ENCODE measurements around the gene GLA.

Gene GLA

DNA sequence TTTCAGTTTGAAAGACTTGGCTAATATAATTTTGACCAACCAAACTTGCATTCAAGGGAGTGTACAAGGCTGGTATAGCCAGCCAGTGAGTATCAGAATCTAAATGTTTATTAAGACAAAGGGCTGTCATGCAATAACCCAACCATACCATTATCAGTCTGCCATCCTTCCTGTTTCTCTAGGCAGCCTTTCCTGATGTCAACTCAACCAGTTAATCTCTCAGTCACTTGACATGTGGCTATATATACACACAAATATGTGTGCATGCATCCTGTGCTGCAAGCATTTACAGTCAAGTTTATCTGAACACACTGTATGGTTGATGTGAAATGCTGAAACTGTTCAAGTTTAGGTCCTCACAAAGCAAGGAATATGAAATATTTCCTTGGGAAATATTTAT is 38.9 kb downstream of the GLA start:
- no peaks in the 10 kb centered on the region for H3K36me3 ChIP-seq (ENCODE audit: control insufficient read depth, insufficient read depth, low read length)
- no peaks in the 10 kb centered on the region for H3K9me3 ChIP-seq (ENCODE audit: control insufficient read depth, low read length)
- no peaks in the 10 kb centered on the region for H3K27me3 ChIP-seq (ENCODE audit: control insufficient read depth, insufficient read depth, low read length)
- H3K4me3 ChIP-seq (ENCODE audit: low read length), result no peak overlapping the region
- no peak overlapping the region for H3K9ac ChIP-seq (ENCODE audit: low read length)
- no peaks in the 10 kb centered on the region for H3K4me1 ChIP-seq (ENCODE audit: control insufficient read depth, insufficient read depth, low read length)

DNA sequence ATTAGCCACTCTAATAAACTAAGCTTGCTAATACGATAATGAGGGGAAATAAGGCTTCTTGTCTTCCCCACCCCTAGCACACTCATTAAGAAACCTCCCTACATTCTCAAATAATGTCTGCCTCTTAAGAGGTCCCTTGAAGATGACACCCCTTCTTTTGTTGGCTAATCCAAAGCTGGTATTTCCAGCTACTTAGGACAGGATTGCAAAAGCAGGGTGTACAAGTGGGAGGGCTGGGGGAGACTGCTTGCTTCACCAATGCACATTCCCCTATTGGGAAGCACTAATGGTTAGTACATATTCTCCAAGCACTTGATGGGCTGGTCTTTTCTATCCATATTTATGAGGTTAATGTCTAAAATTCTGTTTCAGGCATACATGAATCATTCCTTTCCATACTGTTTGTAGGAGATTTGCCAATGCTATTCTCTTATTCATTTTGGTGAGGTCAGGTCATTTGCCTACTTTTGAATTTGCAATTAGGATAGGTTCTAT is 42.4 kb downstream of the GLA start:
- H3K9me3 ChIP-seq (ENCODE audit: control insufficient read depth, low read length), result no peaks in the 10 kb centered on the region
- H3K9ac ChIP-seq (ENCODE audit: low read length), result no peak overlapping the region
- no peaks in the 10 kb centered on the region for H3K4me1 ChIP-seq (ENCODE audit: control insufficient read depth, insufficient read depth, low read length)
- no peaks in the 10 kb centered on the region for H3K36me3 ChIP-seq (ENCODE audit: control insufficient read depth, insufficient read depth, low read length)
- H3K4me3 ChIP-seq (ENCODE audit: low read length), result no peak overlapping the region
- no peaks in the 10 kb centered on the region for H3K27me3 ChIP-seq (ENCODE audit: control insufficient read depth, insufficient read depth, low read length)

DNA sequence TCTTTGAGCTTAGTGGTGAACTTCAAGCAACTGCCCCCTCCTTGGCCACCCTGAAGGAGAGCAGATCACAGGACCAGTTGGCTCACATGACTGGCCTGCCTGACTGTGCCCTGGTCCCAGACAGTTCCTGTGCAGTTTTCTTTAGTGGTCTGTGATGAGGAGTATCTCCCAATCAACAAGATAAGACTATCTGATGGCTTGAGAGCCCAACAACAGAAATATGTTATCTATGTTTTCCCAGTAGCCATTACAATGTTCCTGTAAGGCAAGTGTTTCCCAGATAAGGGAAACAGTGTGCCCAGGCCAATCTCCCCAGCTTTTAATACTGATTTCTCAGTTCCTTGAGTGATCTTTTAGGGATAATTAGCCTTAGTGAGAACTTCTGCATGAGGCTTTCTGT is 45.0 kb downstream of the GLA start:
- Histone ChIP-seq H3K4me1 (ENCODE audit: control insufficient read depth, insufficient read depth, low read length) (no peaks in the 10 kb centered on the region), H3K36me3 (ENCODE audit: control insufficient read depth, insufficient read depth, low read length) (no peaks in the 10 kb centered on the region)

DNA sequence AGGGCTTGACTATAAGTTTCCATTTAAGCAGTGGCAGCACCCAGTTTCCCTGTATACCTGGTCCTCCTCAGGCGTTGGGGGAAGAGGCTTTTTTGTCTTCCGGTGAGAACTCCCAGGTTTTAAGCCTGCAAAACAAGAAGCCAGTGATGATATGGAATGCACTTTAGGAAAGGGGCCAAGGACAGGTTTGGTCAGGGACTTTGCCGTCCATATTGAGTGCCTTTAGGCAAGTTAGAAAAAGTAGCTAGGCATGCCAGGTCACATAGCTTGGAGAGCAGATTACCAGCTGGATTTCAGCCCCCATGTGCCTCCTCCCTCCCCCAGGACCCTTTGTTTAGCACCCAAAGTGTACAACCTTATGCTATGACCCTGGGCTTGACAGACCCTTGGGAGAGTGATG is 45.6 kb downstream of the GLA start:
- H3K9ac ChIP-seq (ENCODE audit: low read length), result no peak overlapping the region
- H3K27me3 ChIP-seq (ENCODE audit: control insufficient read depth, insufficient read depth, low read length), result no peaks in the 10 kb centered on the region
- no peaks in the 10 kb centered on the region for H3K36me3 ChIP-seq (ENCODE audit: control insufficient read depth, insufficient read depth, low read length)
- H3K4me1 ChIP-seq (ENCODE audit: control insufficient read depth, insufficient read depth, low read length), result no peaks in the 10 kb centered on the region
- H3K4me3 ChIP-seq (ENCODE audit: low read length), result no peak overlapping the region
- H3K9me3 ChIP-seq (ENCODE audit: control insufficient read depth, low read length), result no peaks in the 10 kb centered on the region

More for the DNA sequence above, 45.0 kb downstream of the GLA start:
- Histone ChIP-seq H3K4me3 (ENCODE audit: low read length) (no peak overlapping the region), H3K9ac (ENCODE audit: low read length) (no peak overlapping the region), H3K27me3 (ENCODE audit: control insufficient read depth, insufficient read depth, low read length) (no peaks in the 10 kb centered on the region), H3K9me3 (ENCODE audit: control insufficient read depth, low read length) (no peaks in the 10 kb centered on the region)

DNA sequence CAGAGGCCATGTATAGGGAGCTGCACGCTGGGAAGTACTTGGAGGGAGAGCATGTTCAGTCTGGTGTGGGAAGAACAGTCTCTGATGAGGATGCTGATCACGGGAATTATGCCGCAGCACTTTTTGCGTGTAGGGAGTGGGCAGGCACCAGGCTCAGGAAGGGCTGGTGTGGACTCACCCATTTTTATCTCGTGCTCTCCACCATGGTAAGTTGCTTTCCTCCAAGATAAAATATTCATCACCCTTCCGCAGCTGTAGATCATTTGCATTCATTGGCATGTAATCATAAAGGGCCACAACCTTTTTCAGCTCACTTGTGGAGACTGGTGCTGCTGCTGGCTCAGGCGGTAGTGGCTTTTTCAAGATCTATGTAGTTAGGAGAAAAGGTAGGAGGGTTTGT is 47.3 kb downstream of the GLA start:
- H3K36me3 ChIP-seq (ENCODE audit: control insufficient read depth, insufficient read depth, low read length), result no peaks in the 10 kb centered on the region
- no peak overlapping the region for H3K4me3 ChIP-seq (ENCODE audit: low read length)
- no peak overlapping the region for H3K9ac ChIP-seq (ENCODE audit: low read length)
- H3K4me1 ChIP-seq (ENCODE audit: control insufficient read depth, insufficient read depth, low read length), result no peaks in the 10 kb centered on the region
- H3K27me3 ChIP-seq (ENCODE audit: control insufficient read depth, insufficient read depth, low read length), result no peaks in the 10 kb centered on the region
- no peaks in the 10 kb centered on the region for H3K9me3 ChIP-seq (ENCODE audit: control insufficient read depth, low read length)

DNA sequence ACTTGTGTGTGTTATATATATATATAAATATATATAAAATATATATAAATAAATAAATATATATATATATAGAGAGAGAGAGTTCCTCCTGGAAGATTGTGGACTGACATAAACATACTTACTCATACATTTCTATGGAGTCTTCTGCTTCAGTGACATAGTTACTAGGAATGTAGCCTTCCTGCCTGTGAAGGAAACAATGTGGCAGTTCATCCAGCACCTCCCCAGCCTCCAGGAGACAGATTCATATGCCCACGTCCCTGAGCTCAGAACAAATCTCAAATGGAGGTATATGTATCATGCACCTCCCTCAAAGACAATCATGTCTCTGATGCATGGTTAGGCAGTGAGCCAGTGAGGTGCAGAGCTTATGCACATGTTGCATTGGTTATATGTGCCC is 47.8 kb downstream of the GLA start:
- Histone ChIP-seq H3K9me3 (ENCODE audit: control insufficient read depth, low read length) (no peaks in the 10 kb centered on the region), H3K9ac (ENCODE audit: low read length) (no peak overlapping the region), H3K36me3 (ENCODE audit: control insufficient read depth, insufficient read depth, low read length) (no peaks in the 10 kb centered on the region), H3K27me3 (ENCODE audit: control insufficient read depth, insufficient read depth, low read length) (no peaks in the 10 kb centered on the region), H3K4me1 (ENCODE audit: control insufficient read depth, insufficient read depth, low read length) (no peaks in the 10 kb centered on the region), H3K4me3 (ENCODE audit: low read length) (no peak overlapping the region)

DNA sequence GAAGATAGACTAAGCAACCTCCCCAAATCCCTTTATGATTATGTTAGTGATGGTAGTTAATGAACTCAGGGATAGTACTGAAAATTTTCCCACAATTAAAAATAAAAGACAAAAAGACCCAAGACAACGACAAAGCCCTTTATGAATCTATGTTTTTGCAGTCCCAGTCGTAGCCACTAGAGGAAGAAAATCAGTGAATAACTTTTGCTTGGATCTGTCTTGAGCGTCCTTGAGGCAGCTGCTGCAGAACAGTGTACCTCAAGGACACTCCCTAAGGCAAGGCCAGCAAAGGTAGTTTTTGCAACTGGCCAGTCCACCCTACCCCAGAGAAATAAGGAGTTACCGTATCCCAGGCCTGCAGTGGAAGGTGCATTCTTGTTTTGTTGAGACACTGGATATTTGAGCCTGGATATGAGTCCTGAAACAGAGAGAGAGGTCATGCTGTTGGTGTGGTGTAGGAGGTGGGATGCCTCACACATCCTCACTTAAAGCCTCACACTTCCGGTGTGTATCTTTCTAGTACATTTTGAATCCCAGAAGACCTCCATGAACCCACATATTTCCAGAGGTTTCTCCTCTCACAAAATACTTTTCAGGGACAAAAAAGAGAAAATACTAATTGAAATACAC is 50.4 kb downstream of the GLA start:
- Histone ChIP-seq H3K27me3 (ENCODE audit: control insufficient read depth, insufficient read depth, low read length) (no peaks in the 10 kb centered on the region), H3K36me3 (ENCODE audit: control insufficient read depth, insufficient read depth, low read length) (no peaks in the 10 kb centered on the region), H3K9me3 (ENCODE audit: control insufficient read depth, low read length) (no peaks in the 10 kb centered on the region), H3K9ac (ENCODE audit: low read length) (no peak overlapping the region), H3K4me3 (ENCODE audit: low read length) (no peak overlapping the region), H3K4me1 (ENCODE audit: control insufficient read depth, insufficient read depth, low read length) (no peaks in the 10 kb centered on the region)

DNA sequence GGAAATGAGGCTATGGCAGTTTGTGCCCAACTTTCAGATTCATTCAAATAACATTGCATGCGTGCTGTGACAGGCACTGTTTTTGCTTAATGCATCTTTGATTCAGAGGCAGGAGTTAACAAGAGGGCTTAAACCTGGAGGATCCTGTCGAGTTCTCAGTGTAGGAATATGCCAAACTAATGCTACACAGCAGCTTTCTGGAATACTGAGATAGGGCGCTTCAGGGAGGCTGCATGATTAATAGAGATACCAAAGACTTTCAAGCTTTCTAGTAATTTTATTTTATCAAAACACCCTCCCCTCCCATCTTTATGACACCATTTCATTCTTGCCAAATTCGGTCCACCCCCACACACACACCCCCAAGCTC is 58.5 kb downstream of the GLA start:
- Histone ChIP-seq H3K27me3 (ENCODE audit: control insufficient read depth, insufficient read depth, low read length) (no peaks in the 10 kb centered on the region), H3K4me1 (ENCODE audit: control insufficient read depth, insufficient read depth, low read length) (no peaks in the 10 kb centered on the region), H3K4me3 (ENCODE audit: low read length) (peak overlapping the region; percentile 80), H3K36me3 (ENCODE audit: control insufficient read depth, insufficient read depth, low read length) (no peaks in the 10 kb centered on the region), H3K9me3 (ENCODE audit: control insufficient read depth, low read length) (no peaks in the 10 kb centered on the region), H3K9ac (ENCODE audit: low read length) (peak overlapping the region; percentile 75)

DNA sequence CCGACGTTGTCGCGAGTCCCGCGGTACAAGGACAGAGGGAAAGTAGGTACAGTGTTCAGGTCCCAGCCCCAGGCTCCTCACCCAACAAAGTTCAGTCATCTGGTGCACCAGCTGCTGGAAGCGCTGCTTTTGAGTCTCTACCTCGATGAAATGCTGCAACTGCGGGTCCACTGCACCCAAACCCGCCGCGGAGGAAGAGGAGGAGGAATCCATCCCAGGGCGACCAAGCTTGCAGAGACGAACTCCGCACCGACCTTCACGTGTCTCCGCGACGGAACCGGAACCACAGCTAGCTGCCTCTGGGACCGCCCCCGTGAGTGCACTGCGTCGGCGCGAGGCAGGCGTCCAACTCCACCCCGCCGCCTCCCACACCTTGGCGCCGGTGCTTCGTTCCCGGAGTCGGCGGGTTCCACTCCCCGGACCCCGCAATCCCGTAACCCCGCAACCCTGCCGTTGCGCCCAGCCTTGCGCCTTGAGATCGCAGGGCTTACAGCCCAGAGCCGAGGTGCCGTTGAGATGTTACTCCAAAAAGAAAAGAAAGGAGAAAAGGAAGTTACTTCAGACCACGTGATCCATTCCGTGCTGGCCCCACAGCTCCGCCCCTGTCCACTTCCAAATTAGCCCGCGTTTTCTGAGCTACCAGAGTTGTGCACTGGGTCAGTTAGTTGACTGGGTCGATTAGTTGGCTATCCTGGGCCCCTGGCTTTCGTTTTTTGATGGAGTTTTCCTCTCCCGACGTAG is 59.1 kb downstream of the GLA start, which contains the start of gene TIMM8A:
TIMM8A (minus strand) TSS at position 291 of the 741 bp plus-strand sequence; CDS start at position 213, 78 bp downstream.
- H3K27me3 ChIP-seq (ENCODE audit: control insufficient read depth, insufficient read depth, low read length), result no peaks in the 10 kb centered on the region
- H3K36me3 ChIP-seq (ENCODE audit: control insufficient read depth, insufficient read depth, low read length), result no peaks in the 10 kb centered on the region
- peak within 1 kb of the TSS; percentile 75 for H3K9ac ChIP-seq (ENCODE audit: low read length)
- H3K4me3 ChIP-seq (ENCODE audit: low read length), result peak within 1 kb of the TSS; percentile 80
- no peaks in the 10 kb centered on the region for H3K4me1 ChIP-seq (ENCODE audit: control insufficient read depth, insufficient read depth, low read length)
- no peaks in the 10 kb centered on the region for H3K9me3 ChIP-seq (ENCODE audit: control insufficient read depth, low read length)

DNA sequence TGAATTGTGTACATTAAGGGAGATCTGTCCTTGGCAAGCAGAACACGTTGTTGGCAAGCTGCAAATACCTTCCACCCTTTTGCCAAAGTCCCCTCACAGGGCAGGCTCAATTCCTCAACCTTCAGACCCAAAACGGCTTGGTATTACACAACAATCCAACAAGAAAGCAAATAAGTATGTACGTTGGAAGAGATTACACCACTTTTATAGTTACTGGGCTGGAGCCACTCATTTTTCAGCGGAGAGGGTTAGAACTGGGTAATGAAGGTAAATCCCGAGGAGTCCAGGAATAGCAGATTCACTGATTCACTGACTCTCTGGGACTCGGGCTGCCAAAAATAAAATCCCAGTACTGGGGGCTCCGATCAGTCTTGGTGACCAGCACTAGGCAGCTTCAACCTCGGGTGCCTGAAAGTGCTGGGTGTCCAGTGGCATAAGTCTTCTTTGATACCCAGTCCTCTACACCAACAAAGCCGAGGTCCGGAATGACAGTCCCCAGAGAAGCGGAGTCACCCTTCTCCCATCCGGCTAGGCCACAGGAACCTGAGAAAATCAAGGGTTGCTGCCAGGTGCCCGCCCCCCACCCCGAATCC is 59.8 kb downstream of the GLA start:
- H3K27me3 ChIP-seq (ENCODE audit: control insufficient read depth, insufficient read depth, low read length), result no peaks in the 10 kb centered on the region
- no peaks in the 10 kb centered on the region for H3K9me3 ChIP-seq (ENCODE audit: control insufficient read depth, low read length)
- no peaks in the 10 kb centered on the region for H3K36me3 ChIP-seq (ENCODE audit: control insufficient read depth, insufficient read depth, low read length)
- H3K4me1 ChIP-seq (ENCODE audit: control insufficient read depth, insufficient read depth, low read length), result no peaks in the 10 kb centered on the region
- peak overlapping the region; percentile 80 for H3K4me3 ChIP-seq (ENCODE audit: low read length)
- H3K9ac ChIP-seq (ENCODE audit: low read length), result peak overlapping the region; percentile 75

Data from mucosa of stomach (tissue), 1 donor.